Testis (tissue), 3 donors: ENCODE data around the gene EYA3. TPM values are rescaled to one million over a fixed set of nuclear protein-coding genes. Genes with fewer than 3 reads are reported as not detected.
A peak's percentile ranks its signal among the peaks of the same experiment; 100 is the strongest.

Experiments
- DNase-seq: peaks from one replicate; pipeline ENCODE4 v3.0.0-alpha.2; 2019
- H3K27ac ChIP-seq, 2 donors: fragments of 200-600 bp; sonication (generic); one replicate each; pipeline ENCODE4 v1.5.1; 2019
- H3K27me3 ChIP-seq: fragments of 200-600 bp; sonication (generic); one replicate; pipeline ENCODE4 v1.5.1; 2019
- H3K36me3 ChIP-seq: fragments of 200-600 bp; sonication (generic); one replicate; pipeline ENCODE4 v1.5.1; 2017; ENCODE audit warnings: low read depth; ENCODE audit errors: missing control alignments
- H3K4me1 ChIP-seq: fragments of 200-600 bp; sonication (generic); one replicate; pipeline ENCODE4 v1.5.1; 2019
- H3K4me3 ChIP-seq, 2 donors: fragments of 200-600 bp; sonication (generic); one replicate each; pipeline ENCODE4 v1.5.1; 2017 to 2019
- H3K9me3 ChIP-seq: fragments of 200-600 bp; sonication (generic); one replicate; pipeline ENCODE4 v1.5.1; 2017
- POLR2A ChIP-seq: fragments of 450-650 bp; IDR thresholded peaks from one replicate; pipeline ENCODE4 v1.6.1; 2017; ENCODE audit warnings: antibody characterized with exemption, mild to moderate bottlenecking, moderate library complexity
- WGBS, 2 donors: methylation state at CpG; one replicate each; pipeline ENCODE4 v1.1.5; 2018; 5-methylcytosine and 5-hydroxymethylcytosine counted together
- intact Hi-C: fragments of 100-400 bp; cut with DNase I; formaldehyde crosslinking; loops from one replicate; pipeline ENCODE4 v1.15.1; 2023; ENCODE audit warnings: low total_unique reads
- polyA plus RNA-seq: library from polyadenylated mRNA; stranded (reverse); fragments of 350-450 nt; fragmentation: Illumina TruSeq; extraction: RNeasy Lipid Tissue Mini Kit (QIAGEN cat#74804); gene quantifications from one replicate; pipeline ENCODE4 v1.2.3, GENCODE V29; 2014; ENCODE audit warnings: low read depth, low replicate concordance; ENCODE audit not compliant: insufficient read depth
- total RNA-seq, 2 donors: library from RNA; depleted of rRNA; stranded (reverse); fragments of >200 nt; gene quantifications; one replicate each; pipeline ENCODE4 v1.2.3, GENCODE V29; 2016
- TF ChIP-seq, protein P1 (sequence below), 3 experiments: fragments of 450-650 bp in 2 of 3; fragments of 200-600 bp in 1 of 3; sonication (generic) in 1 of 3; IDR thresholded peaks; one replicate each; pipeline ENCODE4 v1.5.1; 2016 to 2019; ENCODE audit warnings: antibody characterized with exemption in 3 of 3, mild to moderate bottlenecking in 2 of 3, moderate library complexity in 1 of 3

EYA3 gene
- total and polyA plus RNA-seq, 3 donors from 2014 or later = 28.3 to 41.9 (median 31.5) TPM

DNA sequence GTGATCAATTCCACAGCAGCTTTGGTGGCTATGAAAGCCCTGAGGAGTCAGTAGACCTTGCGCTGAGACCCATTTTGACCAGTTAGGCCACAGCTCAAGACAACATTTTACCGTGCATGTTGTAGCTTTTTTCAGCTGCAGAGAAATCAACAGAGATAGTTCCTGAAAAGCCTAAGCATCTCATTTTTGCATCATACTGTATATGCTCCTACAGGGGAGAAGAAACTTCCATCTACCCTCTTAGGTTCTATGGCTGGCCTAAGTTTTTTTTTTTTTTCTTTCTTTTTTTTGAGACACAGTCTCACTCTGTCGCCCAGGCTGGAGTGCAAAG is 24.8 kb upstream of the EYA3 start:
- Histone ChIP-seq H3K4me1 (no peaks in the 10 kb centered on the region), H3K27ac (no peak overlapping the region), H3K4me3 (no peak overlapping the region), H3K36me3 (no peaks in the 10 kb centered on the region), H3K9me3 (no peaks in the 10 kb centered on the region), H3K27me3 (no peaks in the 10 kb centered on the region)
- intact Hi-C loops = no loop called here
- no peak for DNase-seq
- TF ChIP-seq, protein P1, sequence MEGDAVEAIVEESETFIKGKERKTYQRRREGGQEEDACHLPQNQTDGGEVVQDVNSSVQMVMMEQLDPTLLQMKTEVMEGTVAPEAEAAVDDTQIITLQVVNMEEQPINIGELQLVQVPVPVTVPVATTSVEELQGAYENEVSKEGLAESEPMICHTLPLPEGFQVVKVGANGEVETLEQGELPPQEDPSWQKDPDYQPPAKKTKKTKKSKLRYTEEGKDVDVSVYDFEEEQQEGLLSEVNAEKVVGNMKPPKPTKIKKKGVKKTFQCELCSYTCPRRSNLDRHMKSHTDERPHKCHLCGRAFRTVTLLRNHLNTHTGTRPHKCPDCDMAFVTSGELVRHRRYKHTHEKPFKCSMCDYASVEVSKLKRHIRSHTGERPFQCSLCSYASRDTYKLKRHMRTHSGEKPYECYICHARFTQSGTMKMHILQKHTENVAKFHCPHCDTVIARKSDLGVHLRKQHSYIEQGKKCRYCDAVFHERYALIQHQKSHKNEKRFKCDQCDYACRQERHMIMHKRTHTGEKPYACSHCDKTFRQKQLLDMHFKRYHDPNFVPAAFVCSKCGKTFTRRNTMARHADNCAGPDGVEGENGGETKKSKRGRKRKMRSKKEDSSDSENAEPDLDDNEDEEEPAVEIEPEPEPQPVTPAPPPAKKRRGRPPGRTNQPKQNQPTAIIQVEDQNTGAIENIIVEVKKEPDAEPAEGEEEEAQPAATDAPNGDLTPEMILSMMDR (IDR thresholded peaks at IDR 0.05) = no peak
- no peak for TF ChIP-seq POLR2A
- 80 to 93% methylated on average over 3 of the region's 3 CpGs for WGBS, 2 donors

DNA sequence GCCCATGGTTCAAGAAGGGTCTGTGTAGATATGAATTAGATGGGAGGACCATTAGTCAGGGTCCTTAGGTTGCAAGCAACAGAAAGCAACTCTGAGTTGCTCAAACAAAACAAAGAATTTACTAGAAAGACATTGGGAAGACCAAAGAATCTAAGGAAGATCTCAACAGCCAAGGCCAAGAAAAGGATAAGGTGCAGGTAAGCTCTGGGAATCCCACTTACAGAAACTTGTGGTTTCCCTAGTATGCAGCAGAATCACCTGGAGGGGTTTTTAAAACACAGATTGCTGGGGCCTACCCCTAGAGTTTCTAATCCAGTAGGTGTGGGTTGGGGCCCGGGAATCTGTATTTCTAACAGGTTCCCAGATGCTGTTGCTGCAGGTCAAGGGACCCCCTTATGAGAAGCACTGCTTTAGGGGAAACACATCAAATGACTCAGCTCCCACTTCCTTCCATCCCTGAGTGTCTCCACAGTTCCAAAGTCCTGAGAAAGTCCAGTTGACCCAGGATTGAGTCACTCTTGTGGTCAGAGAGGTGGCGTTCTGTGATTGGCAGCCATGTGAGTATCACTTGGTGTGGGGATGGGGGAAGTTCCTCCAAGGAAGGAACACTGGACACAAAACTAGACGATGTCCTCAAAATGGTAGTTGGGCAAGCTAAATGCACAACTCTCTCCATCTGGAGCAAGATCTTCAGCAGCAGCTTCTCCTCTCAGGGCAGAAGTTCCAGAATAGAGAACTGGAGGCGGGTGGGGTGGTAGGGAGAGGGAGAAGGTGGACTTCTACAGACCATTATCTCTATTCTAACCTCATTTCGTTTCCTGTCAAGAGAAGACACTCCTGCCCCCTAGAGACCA is 24.2 kb upstream of the EYA3 start:
- TF ChIP-seq, protein P1 (IDR thresholded peaks at IDR 0.05) = no peak
- TF ChIP-seq POLR2A = no peak
- Histone ChIP-seq H3K27ac (no peak overlapping the region), H3K9me3 (no peaks in the 10 kb centered on the region), H3K27me3 (no peaks in the 10 kb centered on the region), H3K4me3 (no peak overlapping the region), H3K36me3 (no peaks in the 10 kb centered on the region), H3K4me1 (no peaks in the 10 kb centered on the region)
- 80 to 82% methylated on average over 5 of the region's 5 CpGs for WGBS, 2 donors
- intact Hi-C loops = no loop called here
- peak; percentile 28 for DNase-seq

DNA sequence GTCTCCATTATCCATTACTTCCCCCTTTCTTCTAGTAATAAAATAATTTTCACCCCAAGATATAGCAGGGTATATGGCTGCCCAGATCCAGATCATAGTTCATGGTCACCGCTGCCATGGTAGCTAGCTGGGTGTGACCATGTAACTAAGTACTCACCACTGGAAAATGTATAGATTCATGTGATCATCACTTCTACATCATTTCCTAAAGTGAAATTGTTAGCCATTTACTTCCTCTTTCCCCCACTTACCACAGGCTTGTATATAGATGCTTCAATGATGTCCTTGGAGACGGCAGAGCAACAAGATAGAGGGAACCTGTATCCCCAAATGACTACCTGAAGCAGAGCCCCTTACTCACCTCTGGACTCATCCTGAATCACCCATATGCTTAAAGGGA is 22.7 kb upstream of the EYA3 start:
- H3K36me3 ChIP-seq = no peaks in the 10 kb centered on the region
- intact Hi-C loops = no loop called here

DNA sequence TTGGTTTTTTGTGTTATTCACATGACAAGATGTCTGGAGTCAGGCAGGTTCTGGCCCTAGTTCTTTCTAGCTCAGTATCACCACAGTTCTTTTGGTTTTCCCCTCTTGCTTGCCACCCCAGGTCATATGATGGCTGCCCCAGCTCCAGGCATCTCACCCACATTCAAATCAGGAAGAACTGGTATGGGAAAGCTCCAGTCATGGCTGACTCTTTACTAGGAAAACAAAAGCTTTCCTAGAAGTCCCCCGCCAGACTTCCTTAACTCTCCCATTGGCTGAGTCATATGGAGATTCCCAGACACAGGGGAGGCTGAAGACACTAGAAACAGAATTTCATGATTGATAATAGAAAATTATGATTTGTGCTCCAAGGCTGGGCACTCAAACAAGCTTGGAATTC is 22.1 kb upstream of the EYA3 start:
- no peak for TF ChIP-seq POLR2A
- TF ChIP-seq, protein P1 (IDR thresholded peaks at IDR 0.05) = no peak
- Histone ChIP-seq H3K9me3 (no peaks in the 10 kb centered on the region), H3K4me1 (no peaks in the 10 kb centered on the region), H3K27me3 (no peaks in the 10 kb centered on the region), H3K27ac (no peak overlapping the region), H3K36me3 (no peaks in the 10 kb centered on the region), H3K4me3 (no peak overlapping the region)
- no peak for DNase-seq
- WGBS, 2 donors = 50 to 90% methylated on average over 1 of the region's 1 CpG
- intact Hi-C loops = no loop called here

More for the DNA sequence above, 22.7 kb upstream of the EYA3 start:
- TF ChIP-seq POLR2A = no peak
- TF ChIP-seq, protein P1 (IDR thresholded peaks at IDR 0.05) = no peak
- 79 to 93% methylated on average over 2 of the region's 2 CpGs for WGBS, 2 donors
- Histone ChIP-seq H3K4me3 (no peak overlapping the region), H3K27ac (no peak overlapping the region), H3K4me1 (no peaks in the 10 kb centered on the region), H3K9me3 (no peaks in the 10 kb centered on the region), H3K27me3 (no peaks in the 10 kb centered on the region)
- DNase-seq = no peak

DNA sequence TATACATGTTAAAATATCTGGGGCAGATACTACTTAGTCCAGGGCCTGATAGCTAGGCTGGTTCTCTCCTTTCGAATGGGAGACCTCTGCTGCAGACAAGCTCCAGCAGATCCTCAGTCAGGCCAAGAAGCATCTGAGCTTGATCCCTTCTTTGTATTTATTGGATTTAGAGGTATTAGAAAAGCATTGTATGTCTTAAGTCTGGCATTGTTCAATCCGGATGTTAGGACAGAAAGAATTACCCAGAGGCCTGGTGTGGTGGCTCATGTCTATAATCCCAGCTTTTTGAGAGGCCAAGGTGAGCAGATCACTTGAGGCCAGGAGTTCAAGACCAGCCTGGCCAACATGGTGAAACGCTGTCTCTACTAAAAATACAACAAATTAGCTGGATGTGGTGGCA is 21.2 kb upstream of the EYA3 start:
- WGBS, 2 donors = 92% methylated on average over 2 to 3 of the region's 3 CpGs
- no peaks in the 10 kb centered on the region for H3K4me1 ChIP-seq
- no peak overlapping the region for H3K4me3 ChIP-seq
- intact Hi-C loops = no loop called here
- no peaks in the 10 kb centered on the region for H3K27me3 ChIP-seq
- no peaks in the 10 kb centered on the region for H3K36me3 ChIP-seq
- no peak overlapping the region for H3K27ac ChIP-seq
- no peaks in the 10 kb centered on the region for H3K9me3 ChIP-seq
- TF ChIP-seq POLR2A = no peak
- TF ChIP-seq, protein P1 (IDR thresholded peaks at IDR 0.05) = no peak
- no peak for DNase-seq
